GM23248 (cell line): ENCODE results near the gene COL16A1.

Source experiments
- EZH2 ChIP-seq: fragments of 200-600 bp; sonication (generic); IDR thresholded peaks from 2 replicates; pipeline ENCODE4 v1.6.1; 2018; ENCODE audit warnings: antibody characterized with exemption, mild to moderate bottlenecking; ENCODE audit not compliant: insufficient read depth, poor library complexity, severe bottlenecking
- EZH2phosphoT487 ChIP-seq: fragments of 200-600 bp; sonication (generic); IDR thresholded peaks from 2 replicates; pipeline ENCODE4 v1.6.1; 2018; ENCODE audit warnings: antibody characterized with exemption, moderate library complexity, mild to moderate bottlenecking, low read depth; ENCODE audit not compliant: insufficient read depth

- TF ChIP-seq EZH2 (no peak), EZH2phosphoT487 (no peak)
Measured at GRCh38 chr1:31694069-31694963, 9.5 kb downstream of the COL16A1 start.
